Stimulated activated CD4-positive, alpha-beta T cell treated with anti-CD3 and anti-CD28 coated beads, Interleukin-12 subunit alpha, Interleukin-12 subunit beta, amount 100 ng/mL, for 48 hours (primary cell): ENCODE data around the gene HIRA.
A peak's percentile ranks its signal among the peaks of the same experiment; 100 is the strongest.
"Not testable (repeated sequence)": the region's sequence is repeated elsewhere in the genome, so short reads cannot be mapped to it uniquely, and the experiment has no call there.

Source experiments
- DNase-seq, 3 donors: peaks; one replicate each; pipeline ENCODE4 v3.0.0-alpha.2; 2020; ENCODE audit warnings: low read depth in 2 of 3, low spot score in 1 of 3

The HIRA gene

DNA sequence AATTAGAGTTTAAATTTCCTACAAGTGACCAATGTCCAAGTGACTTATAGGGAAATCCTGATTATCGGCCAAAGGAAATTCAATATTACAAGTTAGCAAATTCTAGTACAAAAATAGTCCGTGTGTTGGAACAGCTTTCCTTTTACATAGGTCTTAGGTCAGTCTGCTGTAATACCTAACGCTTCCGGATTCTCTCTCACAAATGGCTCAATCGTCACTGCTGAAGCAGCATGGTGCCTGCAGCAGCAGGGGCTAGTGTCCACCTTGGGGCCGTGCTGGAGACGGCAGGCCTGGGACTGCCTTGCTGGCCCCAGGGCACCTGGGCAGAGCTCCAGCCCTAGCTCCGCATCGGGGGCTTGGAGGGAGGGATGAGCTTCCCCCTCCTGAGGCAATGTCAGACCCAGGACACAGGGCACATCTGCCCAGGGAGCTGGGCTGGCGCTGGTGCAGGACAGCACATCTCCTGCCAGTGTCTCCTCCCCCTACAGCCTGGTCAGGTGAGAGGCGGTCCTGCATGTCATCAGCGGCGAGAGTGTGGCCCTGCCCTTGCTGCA lies 100.6 kb downstream of the HIRA start:
- DNase-seq, result no peak

DNA sequence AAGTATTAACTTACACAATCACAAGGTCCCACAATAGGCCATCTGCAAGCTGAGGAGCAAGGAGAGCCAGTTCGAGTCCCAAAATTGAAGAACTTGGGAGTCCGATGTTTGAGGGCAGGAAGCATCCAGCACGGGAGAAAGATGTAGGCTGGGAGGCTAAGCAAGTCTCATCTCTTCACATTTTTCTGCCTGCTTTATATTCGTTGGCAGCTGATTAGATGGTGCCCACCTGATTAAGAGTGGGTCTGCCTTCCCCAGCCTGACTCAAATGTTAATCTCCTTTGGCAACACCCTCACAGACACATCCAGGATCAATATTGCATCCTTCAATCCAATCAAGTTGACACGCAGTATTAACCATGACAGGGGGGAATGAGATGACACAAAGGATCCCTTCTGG lies 101.3 kb downstream of the HIRA start:
- DNase-seq, result not testable (repeated sequence)

DNA sequence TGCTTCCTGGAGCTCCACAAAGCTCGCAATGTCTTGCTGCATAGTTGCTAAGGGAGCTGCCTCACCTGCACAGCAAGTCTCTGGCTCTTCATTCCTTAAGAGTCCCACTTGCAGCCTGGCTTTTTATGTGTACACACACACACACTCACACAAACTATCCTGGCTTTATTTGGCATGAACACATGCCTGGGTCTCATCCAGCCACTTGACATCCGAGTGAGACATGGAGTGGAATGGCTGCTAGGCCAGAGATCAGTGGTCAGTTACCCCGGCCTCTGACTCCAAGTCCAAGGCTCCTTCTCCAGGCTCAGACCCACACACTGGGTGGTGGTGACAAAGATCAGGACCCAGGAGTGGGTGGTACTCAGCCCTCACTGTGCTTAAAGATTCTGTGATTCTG lies 102.1 kb downstream of the HIRA start:
- DNase-seq, result no peak

DNA sequence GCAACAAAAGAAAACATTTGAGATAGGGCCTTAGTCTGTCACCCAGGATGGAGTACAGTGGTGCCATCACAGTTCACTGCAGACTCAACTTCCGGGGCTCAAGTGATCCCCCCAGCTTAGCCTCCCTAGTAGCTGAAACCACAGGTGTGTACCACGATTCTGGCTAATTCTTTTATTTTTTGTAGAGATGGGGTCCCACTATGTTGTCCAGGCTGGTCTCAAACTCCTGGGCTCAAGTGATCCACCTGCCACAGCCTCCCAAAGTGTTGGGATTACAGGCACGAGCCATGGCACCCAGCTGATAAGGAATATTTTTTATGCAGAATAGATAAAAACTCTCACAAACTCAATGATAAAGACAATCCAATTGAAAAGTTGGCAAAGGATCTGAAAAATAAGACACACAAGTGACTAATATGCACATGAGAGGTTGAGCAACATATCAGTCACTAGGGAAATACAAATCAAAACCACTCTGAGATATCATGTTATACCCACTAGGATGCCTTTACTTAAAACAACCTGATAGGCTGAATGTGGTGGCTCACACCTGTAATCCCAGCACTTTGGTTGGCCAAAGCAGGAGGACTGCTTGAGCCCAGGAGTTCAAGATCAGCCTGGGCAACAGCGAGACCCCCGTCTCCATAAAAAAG lies 106.1 kb downstream of the HIRA start:
- no peak for DNase-seq

DNA sequence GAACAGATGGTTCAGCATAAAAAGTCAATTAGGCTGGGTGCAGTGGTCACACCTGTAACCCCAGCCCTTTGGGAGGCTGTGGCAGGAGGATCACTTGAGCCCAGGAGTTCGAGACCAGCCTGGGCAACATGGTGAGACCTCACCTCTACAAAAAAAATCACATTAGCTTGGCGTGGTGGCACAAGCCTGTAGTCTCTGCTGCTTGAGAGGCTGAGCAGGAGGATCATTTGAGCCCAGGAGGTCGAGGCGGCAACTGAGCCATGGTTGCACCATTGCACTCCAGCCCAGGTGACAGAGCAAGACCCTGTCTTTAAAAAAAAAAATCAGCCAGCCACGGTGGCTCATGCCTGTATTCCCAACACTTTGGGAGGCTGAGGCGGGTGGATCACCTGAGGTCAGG lies 108.1 kb downstream of the HIRA start:
- not testable (repeated sequence) for DNase-seq

DNA sequence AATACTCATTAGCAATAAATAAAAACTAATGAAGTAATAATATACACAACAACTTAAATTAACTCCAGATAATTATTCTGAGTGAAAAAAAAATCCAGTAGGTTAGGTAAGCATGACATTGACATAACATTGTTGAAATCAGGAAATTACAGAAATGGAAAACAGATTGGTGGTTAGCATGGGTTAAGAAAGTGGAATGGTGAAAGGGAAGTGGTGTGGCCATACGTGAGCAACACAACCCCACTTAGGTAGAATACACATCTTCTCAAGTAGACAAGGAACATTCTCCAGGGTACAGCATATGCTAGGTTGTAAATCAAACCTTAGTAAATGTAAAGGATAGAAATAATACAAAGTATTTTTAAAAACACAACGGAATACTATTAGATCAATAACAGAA lies 109.8 kb downstream of the HIRA start:
- no peak for DNase-seq

DNA sequence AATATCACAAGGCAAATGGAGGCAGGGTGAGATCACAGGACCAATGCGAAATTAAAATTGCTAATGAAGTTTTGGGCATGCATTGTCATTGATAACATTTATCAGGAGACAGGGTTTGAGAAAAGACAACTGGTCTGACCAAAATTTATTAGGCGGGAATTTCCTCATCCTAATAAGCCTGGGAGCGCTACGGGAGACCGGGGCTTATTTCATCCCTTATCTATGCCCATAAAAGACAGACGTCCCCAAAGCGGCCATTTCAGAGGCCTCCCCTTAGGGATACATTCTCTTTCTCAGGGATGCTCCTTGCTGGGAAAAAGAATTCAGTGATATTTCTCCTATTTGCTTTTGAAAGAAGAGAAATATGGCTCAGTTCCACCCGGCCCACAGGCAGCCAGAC lies 111.4 kb downstream of the HIRA start:
- DNase-seq, result not testable (repeated sequence)

DNA sequence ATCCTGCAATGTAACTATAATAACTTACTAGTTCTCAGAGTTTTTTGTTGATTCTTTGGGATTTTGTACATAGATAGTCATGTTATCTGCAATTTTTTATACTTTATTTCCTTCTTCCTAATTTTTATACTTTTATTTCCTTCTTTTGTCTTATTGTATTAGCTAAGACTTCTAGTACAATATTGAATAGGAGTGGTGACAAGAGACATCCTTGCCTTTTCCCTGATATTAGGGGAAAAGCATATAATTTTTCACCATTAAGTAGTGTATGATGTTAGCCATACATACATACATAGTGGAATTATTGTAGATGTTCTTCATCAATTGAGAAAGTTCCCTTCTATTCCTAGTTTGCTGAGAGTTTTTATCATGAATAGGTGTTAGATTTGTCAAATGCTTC lies 112.3 kb downstream of the HIRA start:
- no peak for DNase-seq

DNA sequence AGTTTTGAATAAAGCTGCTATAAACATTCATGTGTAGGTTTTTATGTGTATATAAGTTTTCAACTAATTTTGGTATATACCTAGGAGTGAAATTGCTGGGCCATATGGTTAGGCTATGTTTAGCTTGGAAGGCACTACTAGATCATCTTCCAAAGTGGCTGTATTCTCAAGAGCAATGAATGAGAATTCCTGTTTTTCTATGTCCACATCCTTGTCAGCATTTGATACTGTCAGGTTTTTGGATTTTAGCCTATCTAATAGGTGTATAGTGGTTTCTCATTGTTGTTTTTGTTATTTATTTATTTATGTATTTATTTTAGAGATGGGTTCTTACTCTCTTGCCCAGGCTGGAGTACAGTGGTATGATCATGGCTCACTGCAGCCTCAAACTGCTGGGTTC lies 113.7 kb downstream of the HIRA start:
- DNase-seq, result no peak

DNA sequence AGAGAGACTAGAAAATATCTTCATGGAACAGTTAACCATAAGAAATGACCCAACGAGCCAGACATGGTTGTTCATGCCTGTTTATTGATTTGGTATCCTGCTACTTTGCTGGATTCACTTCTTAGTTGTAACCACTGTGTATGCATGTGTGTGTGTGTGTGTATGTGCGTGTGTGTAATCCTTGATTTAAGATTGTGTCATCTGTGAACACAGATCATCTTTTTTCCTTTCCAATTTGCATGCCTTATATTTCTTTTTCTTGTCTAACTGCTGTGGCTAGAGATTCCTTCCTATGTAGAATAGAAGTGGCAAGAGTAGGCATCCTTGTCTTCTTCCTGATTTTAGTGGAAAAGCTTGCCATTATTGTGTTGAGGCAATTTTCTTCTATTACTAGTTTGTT lies 123.7 kb downstream of the HIRA start:
- DNase-seq, result no peak

DNA sequence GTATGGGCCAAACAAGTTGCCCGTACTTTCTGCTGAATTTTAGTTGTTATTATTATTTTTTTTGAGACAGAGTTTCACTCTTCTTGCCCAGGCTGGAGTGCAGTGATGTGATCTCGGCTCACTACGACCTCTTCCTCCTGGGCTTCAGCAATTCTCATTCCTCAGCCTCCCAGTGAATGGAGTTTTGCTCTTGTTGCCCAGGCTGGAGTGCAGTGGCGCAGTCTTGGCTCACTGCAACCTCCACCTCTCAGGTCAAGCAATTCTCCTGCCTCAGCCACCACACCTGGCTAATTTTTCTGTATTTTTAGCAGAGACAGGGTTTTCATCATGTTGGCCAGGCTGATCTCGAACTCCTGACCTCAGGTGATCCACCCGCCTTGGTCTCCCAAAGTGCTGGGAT lies 125.0 kb downstream of the HIRA start:
- not testable (repeated sequence) for DNase-seq

DNA sequence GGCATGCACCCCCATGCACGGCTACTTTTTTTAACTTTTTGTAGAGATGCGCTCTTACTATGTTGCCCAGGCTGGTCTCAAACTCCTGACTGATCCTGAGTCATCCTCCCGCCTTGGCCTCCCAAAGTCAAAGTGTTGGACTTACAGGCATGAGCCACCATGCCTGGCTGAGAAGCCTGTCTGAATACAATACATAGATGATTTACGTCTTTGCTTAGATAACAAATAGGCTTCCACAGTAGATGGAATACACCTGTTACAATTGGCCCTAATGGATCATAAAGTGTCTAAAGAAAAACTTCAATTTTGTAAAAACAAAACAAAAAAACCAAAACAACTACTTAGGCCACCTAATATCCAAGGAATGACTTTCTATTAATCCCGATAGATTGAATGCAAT lies 127.0 kb downstream of the HIRA start:
- DNase-seq, result no peak

DNA sequence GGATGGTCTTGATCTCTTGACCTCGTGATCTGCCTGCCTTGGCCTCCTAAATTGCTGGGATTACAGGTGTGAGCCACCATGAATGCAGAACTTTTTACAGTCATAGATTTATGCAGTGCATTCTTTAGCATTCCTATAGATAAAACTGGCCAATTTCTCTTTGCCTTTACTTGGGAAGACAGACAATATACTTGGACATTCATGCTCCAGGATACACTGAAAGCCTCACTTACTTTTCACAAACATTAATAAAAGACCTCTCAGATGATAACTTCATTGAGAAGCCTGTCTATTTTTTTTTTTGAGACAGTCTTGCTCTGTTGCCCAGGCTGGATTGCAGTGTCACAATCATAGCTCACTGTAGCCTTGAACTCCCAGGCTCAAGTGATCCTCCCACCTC lies 127.7 kb downstream of the HIRA start:
- no peak for DNase-seq

DNA sequence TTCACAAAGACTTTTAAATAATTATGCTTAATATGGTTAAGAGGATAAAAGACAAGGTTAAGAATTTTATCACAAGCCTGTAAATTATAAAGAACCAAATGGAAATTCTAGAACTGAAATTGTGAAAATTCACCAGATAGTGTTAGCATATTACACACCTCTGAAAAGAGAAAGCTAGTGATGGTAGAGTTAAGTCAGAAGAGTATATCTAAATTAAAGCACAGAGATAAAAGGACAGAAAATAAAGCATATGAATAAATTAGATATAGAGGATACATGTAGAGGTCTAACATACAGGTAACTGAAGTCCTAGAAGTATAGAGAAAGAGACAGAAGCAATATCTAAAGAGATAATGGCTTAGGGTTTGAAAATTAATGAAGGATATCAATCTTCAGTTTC lies 135.8 kb downstream of the HIRA start:
- DNase-seq, result no peak

DNA sequence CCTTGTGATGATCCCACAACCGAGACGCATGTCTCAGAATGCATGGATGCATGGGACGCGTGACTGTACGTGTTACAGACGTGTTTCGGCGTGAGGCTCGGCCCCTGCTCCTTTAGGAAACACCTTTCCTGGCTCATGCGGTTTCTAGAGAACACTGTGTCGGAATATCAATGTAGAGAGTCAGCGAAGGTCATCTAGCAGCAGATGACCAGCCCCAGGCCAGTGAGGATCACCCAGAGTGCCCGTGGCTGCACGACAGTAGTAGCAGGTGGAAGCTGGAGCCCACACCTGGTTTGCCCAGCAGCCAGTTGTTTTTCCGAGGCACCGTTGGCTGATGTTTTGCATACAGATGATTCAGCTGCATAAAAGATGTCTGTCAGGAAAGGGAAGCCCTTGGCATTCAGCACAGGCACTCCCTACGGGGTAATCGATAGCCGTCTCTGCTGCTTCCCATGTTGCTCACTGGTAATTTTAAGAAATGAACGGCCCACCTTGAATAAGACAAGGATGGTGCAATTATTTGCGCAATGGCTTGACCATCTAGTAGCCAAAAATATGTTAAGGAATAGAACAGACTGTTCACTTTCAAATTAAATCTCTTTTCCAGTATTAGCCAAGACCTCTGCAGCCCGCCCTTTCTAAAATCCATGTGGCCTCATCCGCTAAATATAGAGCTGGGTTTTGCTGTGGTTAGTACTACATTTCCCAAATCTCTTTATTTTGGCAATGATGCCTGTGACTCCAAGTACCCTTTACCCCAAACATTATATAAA lies 138.9 kb downstream of the HIRA start:
- no peak for DNase-seq

DNA sequence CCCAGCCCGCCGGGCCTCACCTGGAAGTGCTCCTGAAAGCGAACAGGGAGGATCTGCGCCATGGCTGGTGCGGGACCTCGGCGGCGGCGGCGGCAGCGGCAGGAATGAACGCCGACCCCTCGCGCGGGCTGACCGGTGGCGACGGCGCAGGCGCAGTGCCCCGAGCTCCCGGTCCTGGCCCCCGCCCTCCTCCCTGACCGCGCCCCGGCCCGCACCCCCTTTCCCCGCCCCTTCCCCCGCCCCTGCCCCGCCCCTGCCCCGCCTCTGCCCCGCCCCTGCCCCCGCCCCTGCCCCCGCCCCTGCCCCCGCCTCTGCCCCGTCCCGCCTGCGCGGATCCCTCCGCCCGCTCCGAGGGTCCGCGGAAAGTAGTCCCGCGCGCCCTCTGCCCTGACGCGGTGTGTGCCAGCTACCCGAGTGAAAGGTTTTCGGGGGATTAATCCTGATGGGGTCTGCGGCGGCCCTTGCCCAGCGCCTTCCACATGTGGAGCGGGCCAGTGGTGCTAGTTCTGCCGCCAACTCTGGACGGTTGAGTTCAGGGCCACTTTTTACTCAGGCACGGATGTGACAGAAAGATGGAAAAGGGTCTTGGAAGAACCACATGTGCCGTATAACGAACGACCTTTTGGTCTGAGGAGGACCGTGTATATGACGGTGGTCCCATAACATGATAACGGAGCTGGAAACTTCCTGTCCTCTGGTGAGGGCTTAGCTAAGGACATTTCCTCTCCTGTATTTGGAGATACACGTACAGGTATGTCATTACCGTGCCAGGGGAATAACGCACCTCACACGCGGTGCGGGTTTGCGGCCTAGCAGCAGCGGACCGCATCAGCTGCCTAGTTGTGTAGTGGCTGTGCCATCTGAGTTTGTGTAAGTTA lies 139.7 kb downstream of the HIRA start, which contains the start of gene CLTCL1:
Gene CLTCL1 (minus strand): TSS at position 140 of the 878 bp plus-strand sequence. CDS start 78 bp downstream, at position 62.
- peak; percentile 41 to 72 (median 47) for DNase-seq

DNA sequence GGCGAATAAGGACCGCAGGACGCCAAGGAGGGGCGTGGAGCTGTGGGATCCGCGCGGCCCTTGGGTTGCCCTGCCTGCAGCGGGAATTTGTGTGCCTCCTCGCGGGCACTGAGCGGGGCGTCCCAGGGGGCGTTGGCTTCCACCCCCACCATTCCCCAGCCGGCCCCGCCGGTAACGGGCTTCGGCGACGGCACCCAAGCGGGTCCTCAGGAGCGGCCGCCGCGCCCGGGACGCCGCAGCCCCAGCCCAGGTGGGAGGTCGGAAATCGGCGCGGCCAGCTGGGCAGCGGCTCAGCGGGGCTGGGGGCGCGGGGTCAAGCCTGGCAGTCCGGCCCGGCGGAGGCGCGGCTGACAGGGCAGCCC lies 140.3 kb downstream of the HIRA start:
- DNase-seq, result peak in 1 of 3 donors; percentile 16

DNA sequence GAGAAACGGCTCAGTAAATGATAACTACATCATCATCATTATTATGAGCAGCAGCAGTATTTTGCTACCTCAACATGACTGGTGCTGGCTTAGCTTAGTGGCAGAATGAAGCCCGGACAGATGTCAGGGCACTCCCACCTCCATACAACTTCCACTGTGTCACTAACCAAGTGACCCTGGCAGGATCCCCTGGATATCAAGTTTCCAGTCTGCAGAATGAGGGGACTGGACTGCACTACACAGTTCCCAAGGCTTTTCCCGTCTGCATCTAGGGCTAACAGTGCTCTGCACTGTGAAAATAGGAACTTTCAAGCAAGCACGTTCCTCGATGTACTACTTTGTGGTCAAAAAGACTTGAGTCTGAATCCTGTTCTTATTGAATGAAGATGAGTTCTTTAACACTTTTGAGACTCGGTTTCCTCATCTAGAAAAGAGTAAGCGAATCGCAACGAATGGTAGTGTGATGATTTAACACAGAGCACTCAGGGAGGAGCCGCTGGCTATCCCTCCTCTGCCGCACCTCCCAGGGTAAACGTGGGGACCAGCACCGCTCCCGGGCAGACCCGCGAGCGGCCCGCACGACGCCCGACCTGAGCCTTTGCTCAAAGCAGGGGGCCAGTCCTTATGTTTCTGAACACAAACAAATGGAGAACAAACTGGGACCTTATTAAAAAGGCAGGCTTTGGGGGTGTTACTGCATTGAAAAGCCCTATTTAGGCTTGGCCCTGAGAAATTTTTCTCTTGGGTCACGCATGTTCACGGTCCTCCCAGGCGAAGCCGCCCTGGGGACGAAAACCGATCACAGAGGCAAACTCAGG lies 140.9 kb downstream of the HIRA start:
- no peak for DNase-seq

DNA sequence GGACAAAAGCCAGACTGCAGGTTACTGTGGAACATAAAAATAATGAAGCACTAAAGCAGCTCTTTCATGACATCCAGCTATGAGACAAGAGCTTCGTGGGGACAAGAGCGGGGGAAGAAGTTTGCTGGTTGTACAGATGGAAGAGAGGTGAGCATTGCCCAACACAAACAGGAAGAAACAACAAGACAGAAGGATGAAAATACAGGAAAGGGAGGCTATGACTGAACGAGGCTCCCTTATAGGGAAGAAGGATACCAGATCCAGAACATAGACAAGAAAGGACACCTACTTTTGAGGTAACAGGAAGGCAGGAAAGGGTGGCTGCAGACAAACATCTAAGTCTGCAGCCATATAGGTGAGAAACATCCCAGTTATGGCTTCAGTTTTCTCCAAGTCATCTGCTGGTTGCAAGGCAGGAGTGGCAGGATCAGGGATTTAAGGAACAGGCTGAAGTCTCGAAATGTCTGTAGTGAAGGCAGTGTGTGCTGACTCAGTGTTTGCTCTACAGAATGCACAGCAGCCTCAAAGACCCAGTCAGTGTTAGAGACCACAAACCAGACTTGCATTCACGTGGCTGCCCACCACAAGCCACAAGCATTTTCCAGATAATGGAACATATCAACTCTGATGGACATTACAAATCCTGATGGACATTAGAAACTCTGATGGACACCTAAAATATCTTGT lies 141.9 kb downstream of the HIRA start:
- DNase-seq, result no peak

DNA sequence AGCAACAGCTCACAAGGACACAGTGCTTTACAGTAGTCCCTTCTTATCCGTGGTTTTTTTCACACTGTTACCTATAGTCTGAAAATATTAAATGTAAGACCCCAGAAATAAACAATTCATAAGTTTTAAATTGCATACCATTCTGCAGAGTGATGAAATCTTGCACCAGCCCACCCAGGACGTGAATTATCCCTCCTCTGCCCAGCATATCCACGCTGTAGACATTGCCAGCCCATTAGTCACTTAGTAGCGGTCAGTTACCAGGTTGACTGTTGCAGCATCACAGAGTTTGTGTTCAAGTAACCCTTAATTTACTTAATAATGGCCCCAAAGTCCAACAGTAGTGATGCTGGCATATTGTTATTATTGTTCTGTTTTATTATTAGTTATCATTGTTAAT lies 143.6 kb downstream of the HIRA start:
- DNase-seq, result no peak
